Panc1 (cell line): ENCODE data around the gene SSR1. TPM values are rescaled to one million over a fixed set of nuclear protein-coding genes. Genes with fewer than 3 reads are reported as not detected.

Experiments
- ATAC-seq: fragments of 200-7000 bp; cut with Tn5 transposase; 2 replicates; pipeline ENCODE4 v1.9.1; 2020; ENCODE audit warnings: mild to moderate bottlenecking, moderate library complexity
- BruUV-seq: library from RNA; stranded (reverse); fragments of 400-500 nt; replicated peaks from 2 replicates; lab custom pipeline; 2021; lab: Mats Ljungman, UMichigan
- CTCF ChIA-PET: fragments of 300-600 bp; sonication (Branson Sonifier 250); formaldehyde crosslinking; loops from one replicate; lab custom pipeline; 2022; ENCODE audit warnings: antibody characterized with exemption; lab: Charles Lee
- POLR2A ChIA-PET: fragments of 300-600 bp; sonication (Branson Sonifier 250); formaldehyde crosslinking; loops from one replicate; lab custom pipeline; 2022; ENCODE audit warnings: antibody characterized with exemption; lab: Charles Lee
- DNase-seq: peaks from one replicate; pipeline ENCODE4 v3.0.0-alpha.2; 2010; ENCODE audit warnings: low read depth, low spot score
- H3K27ac ChIP-seq: 2 replicates; pipeline ENCODE4 v1.5.1; 2011; ENCODE audit warnings: mild to moderate bottlenecking, low read length, inconsistent platforms
- H3K27me3 ChIP-seq: fragments of 200-500 bp; sonication (Bioruptor generic); 2 replicates; pipeline ENCODE4 v1.6.0; 2014; ENCODE audit warnings: low read length, inconsistent platforms; ENCODE audit not compliant: control insufficient read depth, insufficient read depth
- H3K36me3 ChIP-seq: fragments of 200-500 bp; sonication (Bioruptor generic); 2 replicates; pipeline ENCODE4 v1.5.1; 2014; ENCODE audit warnings: inconsistent platforms, mild to moderate bottlenecking, low read length, moderate library complexity; ENCODE audit not compliant: control insufficient read depth, insufficient read depth
- H3K4me1 ChIP-seq: 2 replicates; pipeline ENCODE4 v1.5.1; 2011; ENCODE audit warnings: inconsistent platforms, mild to moderate bottlenecking, low read length, moderate library complexity; ENCODE audit not compliant: control insufficient read depth, insufficient read depth
- H3K4me3 ChIP-seq, 2 experiments: 2 replicates each; pipeline ENCODE4 v1.5.1; 2011 to 2012; ENCODE audit warnings: low read depth in 2 of 2, low read length in 2 of 2, mild to moderate bottlenecking in 2 of 2, inconsistent platforms in 1 of 2, moderate library complexity in 1 of 2
- H3K9me3 ChIP-seq: fragments of 200-500 bp; sonication (Bioruptor generic); 2 replicates; pipeline ENCODE4 v1.5.1; 2014; ENCODE audit warnings: low read depth, mild to moderate bottlenecking, inconsistent platforms, low read length, moderate library complexity; ENCODE audit not compliant: control insufficient read depth, insufficient read depth
- CTCF ChIP-seq: fragments of 450-650 bp; IDR thresholded peaks from 2 replicates; pipeline ENCODE4 v1.5.1; 2017; ENCODE audit warnings: mild to moderate bottlenecking
- POLR2AphosphoS5 ChIP-seq: IDR thresholded peaks from 2 replicates; pipeline ENCODE4 v1.6.1; 2012; ENCODE audit warnings: mild to moderate bottlenecking, low read depth, low read length, moderate library complexity
- REST ChIP-seq, 2 experiments: IDR thresholded peaks; 2 replicates each; pipeline ENCODE4 v1.6.1; 2011 to 2012; ENCODE audit warnings: low read depth in 2 of 2, control low read depth in 1 of 2, low read length in 1 of 2, mild to moderate bottlenecking in 1 of 2, moderate library complexity in 1 of 2; ENCODE audit not compliant: insufficient read depth in 1 of 2
- SIN3A ChIP-seq: IDR thresholded peaks from 2 replicates; pipeline ENCODE4 v1.6.1; 2012; ENCODE audit warnings: low read depth, mild to moderate bottlenecking, low read length, moderate library complexity, borderline replicate concordance; ENCODE audit not compliant: insufficient read depth
- TCF7L2 ChIP-seq: IDR thresholded peaks from 2 replicates; pipeline ENCODE4 v1.6.1; 2011; ENCODE audit warnings: mild to moderate bottlenecking, low read depth, low read length, inconsistent platforms
- in situ Hi-C: cut with HindIII; loops from 2 replicates; pipeline ENCODE4 v1.10.0; 2016; ENCODE audit warnings: low sequenced_read_pairs, low pct_unique_long_range_greater_than_20kb
- intact Hi-C: fragments of 100-400 bp; cut with micrococcal nuclease; formaldehyde crosslinking; loops from one replicate; pipeline ENCODE4 v1.10.0; 2022; ENCODE audit not compliant: unreplicated experiment
- total RNA-seq: library from RNA; stranded (reverse); gene quantifications from one replicate; pipeline ENCODE4 v1.2.1, GENCODE V29; 2021; ENCODE audit not compliant: unreplicated experiment

SSR1 gene
- total RNA-seq, 1 experiment from 2014 or later: 119 TPM

GRCh38 chr6:7237653-7238188 is 75.3 kb downstream of the SSR1 start:
- Histone ChIP-seq H3K27ac (no peak overlapping the region), H3K4me3 (no peak overlapping the region), H3K4me1 (peaks cover 6% of the 10 kb centered on the region), H3K36me3 (peaks cover 7% of the 10 kb centered on the region; the same call in 1 of the 2 replicates), H3K27me3 (no peaks in the 10 kb centered on the region), H3K9me3 (no peaks in the 10 kb centered on the region)
- in situ Hi-C loops (no loop called here), intact Hi-C loops (loop anchor here (5.0 kb wide), 1 partner anchor 680 kb away; no protein-coding TSS in a partner anchor)
- TF ChIP-seq TCF7L2: no peak
- ChIA-PET POLR2A (no interaction called here), CTCF (interaction anchor here (0.6 kb wide), 1 partner anchor 152 kb away, joined by 3 read pairs; no protein-coding TSS in a partner anchor)
- BruUV-seq: no TSS peak
- no peak for ATAC-seq
- DNase-seq: no peak

- no peak for DNase-seq
- no peak for TF ChIP-seq TCF7L2
- no peak for TF ChIP-seq CTCF
- TF ChIP-seq REST (IDR thresholded peaks at IDR 0.05; ENCODE audit: insufficient read depth in 1 of 2, low read depth in 2 of 2, low read length in 1 of 2): no peak
- TF ChIP-seq POLR2AphosphoS5: no peak
- no peak for TF ChIP-seq SIN3A
- ChIA-PET POLR2A (interaction anchor here (0.6 kb wide), 2 partner anchors 276 to 554 kb away, joined by 4 to 5 read pairs; no protein-coding TSS in a partner anchor), CTCF (interaction anchor here (0.6 to 0.7 kb wide), 3 partner anchors 106 to 1765 kb away, joined by 4 to 7 read pairs (median 5); no protein-coding TSS in a partner anchor)
- no peak for ATAC-seq
- Histone ChIP-seq H3K36me3 (peaks cover 7% of the 10 kb centered on the region; the same call in 1 of the 2 replicates), H3K4me1 (no peaks in the 10 kb centered on the region), H3K4me3 (no peak overlapping the region), H3K27ac (no peak overlapping the region), H3K27me3 (no peaks in the 10 kb centered on the region), H3K9me3 (no peaks in the 10 kb centered on the region)
- in situ Hi-C loops (no loop called here), intact Hi-C loops (loop anchor here (5.0 kb wide), 1 partner anchor 679 kb away; no protein-coding TSS in a partner anchor)
- BruUV-seq: no TSS peak
These were observed 76.4 kb downstream of the SSR1 start for GRCh38 chr6:7236306-7237209.
